Breast epithelium (tissue), 4 donors: Measurements from ENCODE around the gene DDX6. TPM values are rescaled to one million over a fixed set of nuclear protein-coding genes. Genes with fewer than 3 reads are reported as not detected.

Experiments
- DNase-seq, 2 donors: peaks; one replicate each; pipeline ENCODE4 v3.0.0-alpha.2; 2019; ENCODE audit warnings: low spot score in 2 of 2
- H3K27ac ChIP-seq, 2 donors: fragments of 200-600 bp; sonication (generic) in 1 of 2; one replicate each; pipeline ENCODE4 v1.5.1; 2016 to 2019; ENCODE audit warnings: mild to moderate bottlenecking in 1 of 2
- H3K27me3 ChIP-seq, 2 donors: fragments of 200-600 bp; sonication (generic) in 1 of 2; one replicate each; pipeline versions ENCODE4 v1.5.1 to v1.6.0; 2017 to 2019; ENCODE audit warnings: control low read depth in 1 of 2, mild to moderate bottlenecking in 1 of 2
- H3K36me3 ChIP-seq: fragments of 200-600 bp; one replicate; pipeline ENCODE4 v1.5.1; 2019
- H3K4me1 ChIP-seq, 2 donors: fragments of 200-600 bp; sonication (generic); one replicate each; pipeline ENCODE4 v1.5.1; 2016 to 2019; ENCODE audit warnings: control low read depth in 1 of 2
- H3K4me3 ChIP-seq, 3 donors: fragments of 200-600 bp; sonication (generic); 1 replicate in 2 of 3; 2 replicates in 1 of 3; pipeline ENCODE4 v1.5.1; 2016 to 2019; ENCODE audit warnings: mild to moderate bottlenecking in 3 of 3, moderate library complexity in 2 of 3
- H3K9me3 ChIP-seq, 2 donors: fragments of 200-600 bp; sonication (generic) in 1 of 2; one replicate each; pipeline ENCODE4 v1.5.1; 2016 to 2019; ENCODE audit warnings: control low read depth in 1 of 2
- CTCF ChIP-seq, 3 donors: fragments of 450-650 bp; IDR thresholded peaks; one replicate each; pipeline ENCODE4 v1.5.1; 2016 to 2017; ENCODE audit warnings: antibody characterized with exemption in 3 of 3, mild to moderate bottlenecking in 3 of 3, moderate library complexity in 3 of 3
- POLR2A ChIP-seq: fragments of 450-650 bp; IDR thresholded peaks from one replicate; pipeline ENCODE4 v1.6.1; 2016; ENCODE audit warnings: antibody characterized with exemption, mild to moderate bottlenecking, moderate library complexity
- POLR2AphosphoS5 ChIP-seq, 3 donors: sonication (generic); formaldehyde crosslinking; IDR thresholded peaks; one replicate each; pipeline ENCODE4 v1.6.1; 2017; ENCODE audit warnings: antibody characterized with exemption in 3 of 3
- intact Hi-C: fragments of 100-400 bp; cut with DNase I; formaldehyde crosslinking; loops from one replicate; pipeline ENCODE4 v1.15.1; 2023; ENCODE audit warnings: low total_unique reads
- total RNA-seq, 3 donors: library from RNA; depleted of rRNA; stranded (reverse); fragments of >200 nt; gene quantifications; one replicate each; pipeline ENCODE4 v1.1.0, GENCODE V29; 2016

The DDX6 gene
- total RNA-seq, 3 donors from 2014 or later, result 82.6 to 136 (median 125) TPM

DNA sequence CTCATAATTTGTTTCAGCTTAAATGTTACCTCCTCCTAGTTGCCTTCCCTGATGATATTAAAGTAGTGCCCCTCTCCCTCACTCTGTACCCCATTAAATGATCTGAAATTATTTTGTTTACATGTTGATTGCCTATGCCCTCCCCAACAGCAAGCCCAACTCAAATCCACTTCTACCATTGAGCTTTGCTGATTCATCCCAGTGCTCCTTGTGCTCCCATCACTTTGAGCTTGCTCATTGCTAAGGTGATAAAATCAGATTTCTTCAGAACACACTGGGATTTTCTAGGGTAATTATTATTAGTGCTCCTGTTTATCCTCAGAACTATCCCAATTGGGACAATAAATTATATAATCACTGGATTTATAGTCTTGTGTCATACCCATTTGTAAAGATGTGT, 8.4 kb upstream of the DDX6 start:
- Histone ChIP-seq H3K4me1 (no peaks in the 10 kb centered on the region), H3K4me3 (no peak overlapping the region), H3K27ac (no peak overlapping the region), H3K9me3 (no peaks in the 10 kb centered on the region), H3K36me3 (no peaks in the 10 kb centered on the region), H3K27me3 (no peaks in the 10 kb centered on the region)
- DNase-seq, result no peak
- TF ChIP-seq POLR2A, result no peak
- no peak for TF ChIP-seq CTCF (IDR thresholded peaks at IDR 0.05)
- TF ChIP-seq POLR2AphosphoS5 (IDR thresholded peaks at IDR 0.05), result no peak
- intact Hi-C loops, result no loop called here

DNA sequence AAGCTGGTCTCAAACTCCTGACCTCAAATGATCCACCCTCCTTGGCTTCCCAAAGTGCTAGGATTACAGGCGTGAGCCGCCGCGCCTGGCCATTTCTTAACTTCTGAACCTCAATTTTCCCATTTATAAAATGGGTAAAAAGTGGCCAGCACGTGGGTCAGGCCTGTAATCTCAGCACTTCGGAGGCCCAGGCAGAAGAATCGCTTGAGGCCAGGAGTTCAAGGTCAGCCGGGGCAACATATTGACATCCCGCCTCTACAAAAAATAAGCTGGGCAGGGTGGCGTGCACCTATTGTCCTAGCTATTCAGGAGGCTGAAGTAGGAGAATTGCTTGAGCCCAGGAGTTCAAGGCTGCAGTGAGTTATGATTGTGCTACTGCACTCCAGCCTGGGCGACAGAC, 6.5 kb upstream of the DDX6 start:
- no peak overlapping the region for H3K4me3 ChIP-seq
- no peaks in the 10 kb centered on the region for H3K36me3 ChIP-seq
- no peak overlapping the region for H3K27ac ChIP-seq
- TF ChIP-seq CTCF (IDR thresholded peaks at IDR 0.05) (no peak), POLR2AphosphoS5 (IDR thresholded peaks at IDR 0.05) (no peak), POLR2A (no peak)
- H3K4me1 ChIP-seq, result no peaks in the 10 kb centered on the region
- no peaks in the 10 kb centered on the region for H3K27me3 ChIP-seq
- intact Hi-C loops, result no loop called here
- no peaks in the 10 kb centered on the region for H3K9me3 ChIP-seq
- DNase-seq, result no peak

DNA sequence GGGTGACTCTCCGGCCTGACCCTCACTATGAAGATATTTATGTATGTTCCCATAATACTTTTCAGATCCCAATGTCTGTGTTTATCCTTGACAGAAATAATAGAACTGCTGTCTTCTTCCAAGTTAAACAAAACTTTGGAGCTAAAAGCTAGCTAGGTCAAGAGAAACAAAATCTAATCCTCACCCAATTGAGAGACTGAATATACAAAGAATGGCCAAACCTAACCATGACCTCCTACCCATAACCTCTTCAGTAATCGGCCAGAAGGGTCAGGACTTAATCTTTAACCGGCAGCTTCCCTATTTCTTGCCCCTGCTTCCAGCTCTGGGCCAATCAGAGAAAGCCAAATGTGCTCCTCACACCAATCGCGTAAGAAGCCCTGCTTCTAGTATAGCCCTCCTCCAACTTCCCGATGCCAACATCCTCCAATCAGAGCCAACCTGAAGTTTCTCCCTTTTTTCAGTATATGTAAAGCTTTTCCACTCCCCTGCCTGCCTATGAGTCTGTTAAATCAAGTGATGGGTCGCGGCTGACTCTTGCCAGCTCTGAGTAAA, 1.7 kb upstream of the DDX6 start:
- Histone ChIP-seq H3K4me1 (peaks cover 0 to 2% of the 10 kb centered on the region in 2 donors), H3K27ac (peak overlapping the region; percentile 100), H3K27me3 (no peaks in the 10 kb centered on the region), H3K36me3 (no peaks in the 10 kb centered on the region), H3K4me3 (peak overlapping the region; percentile 86 to 97 (median 87)), H3K9me3 (no peaks in the 10 kb centered on the region)
- TF ChIP-seq POLR2A, result peak; percentile 52
- TF ChIP-seq CTCF (IDR thresholded peaks at IDR 0.05), result no peak
- TF ChIP-seq POLR2AphosphoS5 (IDR thresholded peaks at IDR 0.05), result peak in 1 of 3 donors; percentile 78
- intact Hi-C loops, result loop anchor here (2.0 kb wide), 1 partner anchor 74 kb away; no protein-coding TSS in a partner anchor
- DNase-seq, result peak in 1 of 2 donors; percentile 77

DNA sequence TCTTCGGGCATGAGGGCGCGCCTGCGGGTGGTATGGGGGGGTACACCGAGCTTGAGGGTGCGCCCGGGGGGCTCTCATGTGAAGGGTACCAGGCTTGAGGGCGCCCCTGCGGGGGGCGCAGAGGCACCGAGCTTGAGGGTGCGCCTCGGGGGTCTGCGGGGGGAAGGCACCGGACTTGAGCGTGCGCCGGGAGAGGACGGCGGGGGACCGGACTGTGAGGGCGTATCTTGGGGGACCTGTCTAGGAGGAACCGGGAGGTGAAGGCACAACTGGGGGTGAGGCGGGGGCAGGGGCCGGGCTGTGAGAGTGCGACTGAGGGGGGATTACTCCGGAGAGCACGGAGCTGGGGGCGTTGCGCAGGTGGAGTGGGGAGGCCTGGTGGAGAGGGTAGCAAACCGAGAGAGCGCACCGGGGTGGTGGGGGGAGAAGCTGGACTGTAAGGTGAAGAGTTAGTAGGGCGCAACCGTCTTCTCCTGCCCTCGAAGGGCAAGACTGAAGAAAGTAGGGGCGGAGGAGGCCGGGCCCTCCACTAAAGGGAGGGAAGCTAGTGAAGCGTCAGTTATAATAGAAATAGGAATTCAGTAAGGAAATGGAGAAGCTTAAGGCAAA, 1.1 kb upstream of the DDX6 start:
- TF ChIP-seq CTCF (IDR thresholded peaks at IDR 0.05) (no peak), POLR2A (no peak), POLR2AphosphoS5 (IDR thresholded peaks at IDR 0.05) (no peak)
- intact Hi-C loops, result loop anchor here (2.0 kb wide), 1 partner anchor 75 kb away; no protein-coding TSS in a partner anchor
- H3K36me3 ChIP-seq, result no peaks in the 10 kb centered on the region
- no peaks in the 10 kb centered on the region for H3K9me3 ChIP-seq
- peak overlapping the region; percentile 86 to 97 (median 87) for H3K4me3 ChIP-seq
- no peaks in the 10 kb centered on the region for H3K27me3 ChIP-seq
- peak in 1 of 2 donors; percentile 55 for DNase-seq
- H3K4me1 ChIP-seq, result peaks cover 0 to 2% of the 10 kb centered on the region in 2 donors
- H3K27ac ChIP-seq, result peak overlapping the region; percentile 100

DNA sequence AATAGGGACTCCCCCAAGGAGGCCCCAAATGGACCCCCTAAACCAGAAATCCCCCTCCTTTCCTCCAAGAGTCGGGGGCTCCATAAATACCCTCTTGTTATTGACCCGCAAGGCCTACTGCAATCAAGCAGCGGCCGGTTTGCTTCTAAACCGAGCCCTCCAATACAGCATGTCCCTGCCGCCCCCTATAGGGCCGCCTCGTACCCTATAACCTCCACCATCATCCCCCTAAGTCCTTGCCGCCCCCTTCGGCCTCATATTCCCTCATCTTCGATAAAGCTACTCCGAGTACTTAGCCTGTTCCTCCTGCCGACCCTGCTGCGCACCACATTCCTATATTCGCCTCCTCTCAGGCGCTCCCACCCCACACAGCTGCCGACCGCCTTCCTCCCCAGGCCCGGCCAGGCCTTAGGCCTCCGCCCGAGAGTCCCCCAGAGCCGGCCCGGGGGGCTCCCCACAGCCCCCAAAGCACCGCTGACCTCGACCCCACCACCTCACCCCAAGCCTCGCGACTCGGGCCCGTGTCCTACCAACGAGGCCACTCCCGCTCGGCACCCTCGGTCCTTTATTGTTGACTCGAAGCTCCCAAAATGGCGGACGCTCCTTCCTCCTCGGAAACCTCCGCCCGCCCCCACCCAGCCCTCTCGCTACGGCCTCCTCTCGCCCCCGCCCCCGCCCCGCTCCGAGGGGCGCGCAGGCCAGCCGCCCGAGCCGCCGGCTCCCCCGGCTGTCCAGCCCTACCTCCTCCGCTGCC, 430 bp downstream of the DDX6 start:
- intact Hi-C loops, result no loop called here
- no peaks in the 10 kb centered on the region for H3K36me3 ChIP-seq
- peak overlapping the region; percentile 86 to 97 (median 87) for H3K4me3 ChIP-seq
- peak; percentile 52 to 60 for DNase-seq
- peak in 2 of 3 donors; percentile 37 to 50 for TF ChIP-seq CTCF (IDR thresholded peaks at IDR 0.05)
- TF ChIP-seq POLR2A, result no peak
- peak in 2 of 3 donors; percentile 37 for TF ChIP-seq POLR2AphosphoS5 (IDR thresholded peaks at IDR 0.05)
- H3K4me1 ChIP-seq, result peaks cover 2 to 12% of the 10 kb centered on the region in 2 donors
- no peaks in the 10 kb centered on the region for H3K9me3 ChIP-seq
- no peaks in the 10 kb centered on the region for H3K27me3 ChIP-seq
- peak overlapping the region; percentile 100 for H3K27ac ChIP-seq
